Measurements from ENCODE around the gene DGLUCY.
"Not testable (repeated sequence)": the region's sequence is repeated elsewhere in the genome, so short reads cannot be mapped to it uniquely, and the experiment has no call there.

Gene DGLUCY

GRCh38 chr14:91171291-91171690 is 57.4 kb downstream of the DGLUCY start:
- DNase-seq: no peak

GRCh38 chr14:91173221-91173670 is 59.4 kb downstream of the DGLUCY start:
- DNase-seq: peak; percentile 49 to 51

DNA sequence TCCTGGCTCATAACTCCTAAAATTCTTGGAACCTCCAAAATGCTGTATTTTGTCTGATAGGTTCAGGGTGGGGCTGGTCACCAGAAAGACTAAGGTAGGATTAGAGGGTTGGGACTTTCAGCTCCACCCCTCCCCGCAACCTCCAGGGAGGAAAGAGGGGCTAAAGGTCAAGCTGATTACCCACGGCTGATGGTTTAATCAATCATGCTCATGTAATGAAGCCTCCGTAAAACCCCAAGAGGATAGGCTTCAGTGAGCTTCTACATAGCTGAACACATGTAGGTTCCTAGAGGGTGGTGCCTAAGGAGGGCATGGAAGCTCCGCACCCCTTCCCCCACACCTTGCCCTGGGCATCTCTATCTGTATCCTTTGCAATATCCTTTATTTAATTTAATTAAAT is 60.0 kb downstream of the DGLUCY start:
- DNase-seq: no peak

DNA sequence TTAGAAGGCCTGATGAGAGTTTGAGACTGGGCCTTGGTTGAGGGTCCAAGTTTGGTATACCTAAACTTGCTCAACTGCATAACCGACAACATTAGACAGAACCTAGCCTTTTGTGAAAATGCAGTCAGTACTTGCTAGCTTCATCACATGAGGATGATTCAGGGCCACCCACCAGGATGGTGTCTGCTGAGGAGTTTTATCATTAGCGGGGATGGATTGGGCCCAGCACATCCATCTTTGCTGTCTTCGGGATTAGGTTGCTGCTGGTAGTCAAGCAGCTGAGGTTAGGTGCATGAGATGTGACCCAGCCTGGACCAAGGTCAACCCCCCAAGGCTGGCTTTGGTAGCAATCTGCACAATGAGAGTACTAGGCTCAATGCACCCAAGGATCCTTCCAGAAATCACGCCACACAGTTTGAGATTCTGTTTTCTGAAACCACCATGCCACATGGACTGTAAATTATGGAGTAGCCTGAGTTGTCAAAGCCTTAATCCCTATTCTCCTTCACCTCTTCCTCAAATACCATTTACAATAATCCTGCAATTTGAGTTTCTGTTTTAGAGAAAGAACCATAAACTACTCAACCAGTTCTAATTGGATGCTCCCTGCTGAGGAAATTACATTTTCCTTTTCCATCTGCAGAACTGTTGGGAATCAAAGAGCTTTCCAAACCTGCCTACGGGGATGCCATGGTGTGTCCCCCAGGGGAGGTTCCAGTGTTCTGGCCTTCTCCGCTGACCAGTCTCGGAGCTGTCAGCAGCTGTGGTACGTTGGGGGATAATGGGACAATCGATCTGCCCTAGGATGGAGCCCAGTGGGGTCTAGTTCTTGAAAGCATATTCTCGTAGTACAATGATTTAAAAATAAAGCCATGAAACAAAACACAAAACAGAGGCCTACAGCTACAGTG is 61.7 kb downstream of the DGLUCY start:
- no peak for DNase-seq

DNA sequence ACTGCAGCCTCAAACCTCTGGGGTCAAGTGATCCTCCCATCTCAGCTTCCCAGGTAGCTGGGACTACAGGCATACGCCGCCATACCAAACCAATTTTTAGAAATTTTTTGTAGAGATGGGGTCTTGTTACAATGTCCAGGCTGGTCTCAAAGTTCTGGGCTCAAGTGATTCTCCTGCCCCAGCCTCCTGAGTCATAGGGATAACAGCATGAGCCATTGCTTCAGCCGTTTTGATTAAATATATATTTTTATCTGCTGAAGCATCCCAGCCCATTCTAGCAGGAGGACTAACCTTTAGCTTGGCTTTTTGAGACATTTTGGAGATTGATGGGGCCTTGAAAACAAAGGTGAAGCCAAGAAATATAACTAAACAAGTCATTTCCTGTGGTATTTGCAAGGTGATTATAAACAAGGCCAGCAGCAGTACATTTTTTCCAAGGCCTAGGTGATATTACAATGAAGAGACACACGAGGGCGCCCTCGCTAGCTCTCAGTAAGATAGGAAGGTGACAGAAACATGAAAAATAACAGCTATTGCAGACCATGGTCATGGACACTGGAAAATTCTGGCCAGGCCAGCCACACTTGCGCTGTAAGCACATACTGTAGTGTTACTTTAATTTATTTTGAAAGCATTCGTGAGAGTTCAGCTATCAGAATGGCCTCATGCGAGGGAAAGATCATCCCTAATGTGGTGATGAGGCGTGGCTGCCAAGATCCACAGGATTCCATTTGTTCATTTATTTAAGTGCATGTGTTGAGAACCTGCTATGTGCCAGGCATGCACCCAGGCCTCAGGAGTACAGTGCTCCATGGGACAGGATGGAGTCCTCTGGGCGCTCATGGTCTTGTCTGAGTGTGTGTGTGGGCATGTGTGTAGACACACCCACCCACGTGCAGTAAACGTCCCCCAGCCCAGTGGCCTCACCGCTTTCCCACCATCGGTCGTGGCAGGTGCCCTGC is 63.5 kb downstream of the DGLUCY start:
- DNase-seq: peak; percentile 40 to 55

GRCh38 chr14:91180611-91181010 is 66.7 kb downstream of the DGLUCY start:
- no peak for DNase-seq

DNA sequence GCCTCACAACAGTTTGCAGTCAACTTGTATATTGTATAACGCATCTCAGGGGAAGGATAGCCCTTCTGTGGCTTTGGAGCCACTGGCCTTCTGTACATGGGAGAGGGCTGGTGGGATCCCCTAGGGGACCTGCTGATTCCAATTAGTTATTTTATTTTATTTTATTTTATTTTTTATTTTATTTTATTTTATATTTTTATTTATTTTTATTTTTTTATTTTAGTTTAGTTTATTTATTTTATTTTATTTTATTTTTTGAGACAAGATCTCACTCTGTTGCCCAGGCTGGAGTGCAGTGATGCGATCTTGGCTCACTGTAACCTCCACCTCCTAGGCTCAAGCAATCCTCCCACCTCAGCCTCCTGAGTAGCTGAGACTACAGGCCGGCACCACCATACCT is 68.9 kb downstream of the DGLUCY start:
- not testable (repeated sequence) for DNase-seq

DNA sequence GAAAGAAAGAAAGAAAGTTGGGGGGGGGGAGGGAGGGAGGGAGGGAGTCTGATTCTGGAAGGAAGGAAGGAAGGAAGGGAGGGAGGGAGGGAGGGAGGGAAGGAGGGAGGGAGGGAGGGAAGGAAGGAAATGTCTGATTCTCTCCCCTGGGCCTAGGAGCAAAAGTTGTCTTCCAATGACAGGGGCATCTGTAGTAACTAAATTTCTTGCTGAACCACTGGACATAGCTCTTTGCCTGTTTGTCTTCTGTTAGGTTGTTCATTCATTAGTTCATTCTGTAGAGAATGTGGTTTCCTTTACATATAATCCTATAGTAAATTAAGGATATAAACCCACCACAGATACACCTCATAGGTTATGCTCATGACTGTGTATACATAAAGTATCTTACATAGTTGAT is 70.7 kb downstream of the DGLUCY start:
- DNase-seq: no peak

DNA sequence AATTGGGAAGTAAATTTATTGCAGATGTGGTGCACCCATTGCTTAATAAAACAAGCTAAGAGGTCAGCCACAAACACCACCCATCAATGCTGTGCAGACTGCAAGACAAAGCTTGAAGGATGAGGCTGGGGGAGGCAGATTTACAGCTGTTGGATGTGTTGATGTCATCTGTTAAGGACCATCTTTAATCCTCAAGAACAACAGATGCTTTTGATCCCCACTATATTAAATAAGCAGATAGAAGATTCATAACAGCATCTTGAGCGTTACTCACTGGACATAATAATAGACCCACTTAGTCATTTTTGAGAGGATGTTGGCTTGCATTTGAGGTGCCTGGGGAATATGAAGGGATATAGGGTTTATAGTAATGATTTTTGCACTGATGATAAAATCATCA is 71.8 kb downstream of the DGLUCY start:
- DNase-seq: no peak

GRCh38 chr14:91186515-91187066 is 72.7 kb downstream of the DGLUCY start:
- no peak for DNase-seq

DNA sequence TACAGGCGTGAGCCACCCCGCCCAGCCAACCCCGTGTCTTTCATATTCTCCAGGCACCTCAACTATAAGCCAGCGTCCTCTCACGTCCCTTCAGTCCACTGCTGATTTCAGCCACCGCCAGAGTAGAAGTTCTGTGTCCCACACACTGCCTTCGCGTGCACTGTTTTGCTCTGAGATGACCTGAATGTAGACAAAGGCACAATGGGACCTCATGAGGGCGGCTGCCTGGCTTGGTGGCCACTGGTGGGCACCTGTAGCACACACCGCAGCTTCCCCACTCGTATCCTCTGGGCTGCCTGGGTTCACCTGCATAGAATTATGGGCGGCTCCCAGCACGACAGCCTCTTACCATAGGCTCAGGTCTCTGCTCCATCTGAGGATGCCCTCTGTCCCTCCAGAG is 73.4 kb downstream of the DGLUCY start:
- no peak for DNase-seq

DNA sequence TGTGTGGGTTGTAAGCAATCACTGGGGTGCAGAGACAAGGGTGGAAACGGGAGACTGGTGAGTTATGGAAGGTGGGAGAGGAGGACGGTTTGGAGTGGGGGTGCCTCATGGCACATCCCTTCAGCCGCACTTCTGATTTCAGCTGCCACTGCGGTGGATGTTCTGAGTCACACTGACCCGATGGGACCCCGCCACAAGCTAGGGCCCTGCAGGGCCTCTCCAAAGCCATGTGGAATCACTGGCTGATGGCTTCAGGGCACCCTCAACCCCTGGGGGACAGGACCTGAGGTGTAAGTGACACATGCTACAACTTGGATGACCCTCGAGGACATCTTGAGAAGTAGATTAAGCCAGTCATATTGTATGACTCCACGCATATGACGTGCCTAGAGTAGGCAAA is 77.0 kb downstream of the DGLUCY start:
- DNase-seq: no peak

GRCh38 chr14:91193069-91193468 is 79.2 kb downstream of the DGLUCY start:
- no peak for DNase-seq

GRCh38 chr14:91195881-91196280 is 82.0 kb downstream of the DGLUCY start:
- no peak for DNase-seq

DNA sequence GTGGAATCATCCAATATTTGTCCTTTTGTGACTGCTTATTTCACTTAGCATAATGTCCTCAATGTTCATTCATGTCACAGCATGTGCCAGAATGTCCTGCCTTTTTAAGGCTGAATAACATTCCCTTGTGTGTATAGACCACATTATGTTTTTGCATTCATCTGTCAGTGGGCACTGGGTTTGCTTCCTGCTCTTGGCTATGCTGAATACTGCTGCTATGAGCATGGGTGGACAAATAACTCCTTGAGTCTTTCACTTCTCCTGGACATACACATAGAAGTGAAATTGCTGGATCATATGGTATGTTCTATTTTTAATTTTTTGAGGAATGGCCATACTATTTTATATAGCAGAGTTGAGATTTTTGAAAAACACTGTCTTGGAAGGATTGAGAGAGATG is 83.8 kb downstream of the DGLUCY start:
- no peak for DNase-seq

- DNase-seq: not testable (repeated sequence)
Observed at GRCh38 chr14:91200802-91201201, 86.9 kb downstream of the DGLUCY start.

- DNase-seq: no peak
Observed at GRCh38 chr14:91202234-91202974, 88.5 kb downstream of the DGLUCY start.

DNA sequence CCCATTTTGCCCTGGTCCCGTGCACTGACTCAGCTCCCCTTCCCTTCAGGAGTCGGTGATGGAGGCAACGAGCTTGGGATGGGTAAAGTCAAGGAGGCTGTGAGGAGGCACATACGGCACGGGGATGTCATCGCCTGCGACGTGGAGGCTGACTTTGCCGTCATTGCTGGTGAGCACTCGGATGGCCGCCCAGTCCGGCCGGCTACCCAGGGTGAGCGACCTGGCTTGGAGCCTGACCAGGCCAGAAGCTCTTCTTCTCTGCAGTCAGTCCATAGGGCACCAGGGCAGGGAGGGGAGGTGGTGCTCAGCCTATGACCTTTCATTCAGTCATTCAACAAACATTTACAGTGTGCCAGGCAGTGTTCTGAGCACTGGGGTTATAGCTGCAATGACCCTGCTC is 90.8 kb downstream of the DGLUCY start:
- DNase-seq: no peak

DNA sequence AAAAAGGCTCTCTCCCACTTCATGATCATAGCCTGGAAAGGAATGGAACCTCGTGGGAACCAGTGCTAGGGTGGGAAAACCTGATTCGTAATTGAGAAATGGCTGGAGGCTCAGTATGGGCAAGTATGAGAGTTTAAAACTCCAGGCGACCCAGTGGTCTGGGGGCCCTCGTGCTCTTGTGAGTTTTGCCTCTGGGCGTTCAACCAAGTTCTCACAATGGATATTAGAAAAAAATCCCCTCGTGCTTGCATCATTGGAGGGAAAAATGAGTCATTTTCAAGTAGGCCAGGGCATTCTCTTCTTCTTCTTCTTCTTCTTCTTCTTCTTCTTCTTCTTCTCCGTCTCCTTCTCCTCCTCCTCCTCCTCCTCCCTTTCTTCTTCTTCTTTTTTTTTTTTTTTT is 91.6 kb downstream of the DGLUCY start:
- DNase-seq: no peak

GRCh38 chr14:91207008-91207407 is 93.1 kb downstream of the DGLUCY start:
- DNase-seq: no peak

- no peak for DNase-seq
Observed at GRCh38 chr14:91211017-91211416, 97.1 kb downstream of the DGLUCY start.

DNA sequence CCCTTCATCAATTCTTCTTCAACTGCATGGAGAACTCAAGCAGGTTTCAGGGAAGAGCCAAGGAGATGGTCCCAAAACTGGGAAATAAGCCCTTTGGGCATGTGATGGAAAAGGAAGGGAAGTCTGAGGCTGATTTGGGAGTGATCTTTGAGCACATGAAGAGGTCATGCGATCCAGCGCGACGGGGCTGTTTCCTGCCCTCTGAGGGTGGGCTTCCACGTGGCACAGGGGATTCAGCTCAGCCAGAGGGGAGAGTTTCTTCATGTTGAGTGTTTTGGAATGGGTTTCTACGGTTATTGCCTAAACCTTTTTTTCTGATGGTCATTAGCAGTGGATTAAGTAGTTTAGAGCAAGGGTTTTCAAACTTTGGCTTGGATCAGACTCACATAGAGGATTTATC is 100.4 kb downstream of the DGLUCY start:
- DNase-seq: no peak

GRCh38 chr14:91215381-91215780 is 101.5 kb downstream of the DGLUCY start:
- no peak for DNase-seq

Data from SHP77 (cell line).